Hematopoietic multipotent progenitor cell treated with erythropoietin and hydrocortisone succinate and interleukin-3 and kit ligand, for 6 days (in vitro differentiated cells): ENCODE measurements around the gene ARHGAP44.
"Not testable (repeated sequence)": the region's sequence is repeated elsewhere in the genome, so short reads cannot be mapped to it uniquely, and the experiment has no call there.

Experiments
- DNase-seq: peaks from one replicate; pipeline ENCODE4 v3.0.0-alpha.2; 2015

The ARHGAP44 gene

DNA sequence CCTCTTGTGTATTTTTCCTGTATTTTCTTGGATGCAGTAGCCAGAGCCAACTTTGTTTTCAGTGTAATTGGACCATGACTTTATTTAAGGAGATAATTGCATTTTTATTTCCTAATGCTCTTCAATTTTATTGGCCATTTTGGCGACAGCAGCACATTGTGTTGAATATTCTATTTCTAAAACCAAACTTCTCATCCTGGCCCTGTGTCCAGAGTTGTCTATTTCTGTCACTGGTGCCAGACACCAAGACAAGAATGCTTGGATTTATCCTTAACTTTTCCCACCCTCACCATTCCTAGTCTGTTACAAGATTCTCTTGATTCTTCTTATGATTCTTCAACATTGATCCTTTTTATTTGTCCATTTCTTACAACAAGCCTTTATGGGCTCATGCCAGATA is 37.1 kb downstream of the ARHGAP44 start:
- no peak for DNase-seq

DNA sequence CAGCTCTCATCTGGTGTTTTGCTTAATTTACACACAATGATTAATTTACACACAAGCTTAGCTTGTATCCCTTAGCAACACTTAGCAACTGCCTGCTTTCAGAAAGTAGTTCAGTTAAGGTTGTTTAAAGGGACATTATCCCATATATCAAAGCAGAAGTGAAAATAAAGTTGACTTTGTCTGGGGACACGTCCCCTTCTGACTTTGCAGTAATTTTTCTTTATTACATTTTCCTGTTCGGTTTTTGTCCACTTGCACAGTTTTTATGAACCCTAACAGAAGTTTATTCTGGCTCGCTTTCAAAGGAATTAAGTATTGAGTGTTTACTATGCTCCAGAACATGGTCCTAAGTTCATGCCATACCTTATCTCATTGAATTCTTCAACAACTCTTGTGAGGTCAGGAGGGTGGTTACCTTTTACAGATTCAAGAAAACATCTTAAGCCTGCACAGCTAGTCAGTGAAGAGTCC is 41.5 kb downstream of the ARHGAP44 start:
- no peak for DNase-seq

DNA sequence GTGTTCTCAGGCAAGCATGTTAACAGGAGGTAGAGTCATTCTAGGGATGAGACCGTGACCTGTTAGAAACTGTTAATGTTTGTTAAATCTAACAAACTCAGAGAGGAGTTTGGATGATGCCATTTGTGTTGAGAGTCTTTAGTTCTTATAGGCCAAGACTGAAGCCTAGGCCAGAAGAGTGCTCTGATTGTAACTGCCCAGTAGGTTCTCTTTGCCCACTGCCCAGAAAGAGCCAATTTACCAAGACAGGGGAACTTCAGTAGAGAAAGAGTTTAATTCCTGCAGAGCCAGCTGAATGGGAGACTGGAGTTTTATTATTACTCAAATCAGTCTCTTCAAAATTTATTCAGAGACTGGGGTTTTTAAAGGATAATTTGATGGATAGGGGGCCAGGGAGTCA is 42.5 kb downstream of the ARHGAP44 start:
- no peak for DNase-seq

DNA sequence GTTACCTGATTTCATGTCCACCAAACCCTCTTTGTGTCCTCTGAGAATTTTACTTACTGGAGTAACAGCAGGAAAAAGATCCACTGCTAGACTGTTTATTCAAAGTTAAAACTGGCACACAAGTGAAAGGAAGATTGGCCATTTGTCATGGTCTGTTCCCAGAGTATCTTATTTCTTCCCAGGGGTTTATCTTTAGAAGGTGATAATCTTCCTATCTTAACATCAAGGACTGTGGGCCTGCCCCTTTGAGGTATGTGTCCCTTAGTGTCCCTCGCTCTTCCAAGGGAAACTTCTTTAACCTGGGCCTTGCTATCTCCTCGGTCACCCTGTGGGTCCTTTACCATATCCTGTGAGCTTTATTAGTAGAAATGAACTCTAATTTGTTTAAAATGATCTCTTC is 49.7 kb downstream of the ARHGAP44 start:
- no peak for DNase-seq

DNA sequence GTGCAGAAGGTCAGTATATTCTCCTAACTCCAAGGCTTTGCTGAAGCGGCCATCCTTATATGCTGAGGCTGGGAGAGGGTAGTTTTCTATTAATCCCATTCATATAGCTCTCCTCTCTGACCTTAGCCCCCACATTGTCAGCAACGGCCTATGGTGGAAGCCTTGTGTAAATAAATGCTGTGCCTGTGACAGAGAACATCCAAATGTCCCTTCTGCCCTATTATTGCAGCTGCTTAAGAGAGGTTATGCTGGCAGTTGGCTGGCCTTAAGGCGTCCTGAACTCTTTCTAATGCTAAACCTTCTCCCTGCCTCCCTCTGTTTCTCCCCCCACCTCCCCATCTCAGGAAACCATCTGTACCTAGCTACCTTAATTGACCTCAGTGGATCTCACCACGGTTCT is 53.6 kb downstream of the ARHGAP44 start:
- no peak for DNase-seq

DNA sequence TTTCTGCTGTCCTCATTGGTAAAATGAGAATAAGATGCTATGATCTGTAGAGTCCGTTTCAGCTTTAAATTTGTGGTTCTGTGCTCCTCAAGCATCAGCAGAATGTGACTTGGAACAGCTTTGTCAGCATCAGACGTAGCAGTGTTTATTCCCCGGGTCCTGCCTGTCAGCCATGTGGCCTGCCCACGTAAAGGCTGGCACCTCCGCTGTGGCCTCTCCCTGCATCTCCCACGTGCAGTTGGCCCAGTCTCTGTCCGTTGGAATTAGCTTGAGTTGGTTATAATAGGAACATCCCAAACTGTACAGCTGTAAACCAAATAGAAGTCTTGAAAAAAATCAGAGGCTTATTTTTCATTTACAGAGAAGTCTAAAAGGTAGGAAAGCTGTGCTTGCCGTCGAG is 61.7 kb downstream of the ARHGAP44 start:
- DNase-seq = no peak

DNA sequence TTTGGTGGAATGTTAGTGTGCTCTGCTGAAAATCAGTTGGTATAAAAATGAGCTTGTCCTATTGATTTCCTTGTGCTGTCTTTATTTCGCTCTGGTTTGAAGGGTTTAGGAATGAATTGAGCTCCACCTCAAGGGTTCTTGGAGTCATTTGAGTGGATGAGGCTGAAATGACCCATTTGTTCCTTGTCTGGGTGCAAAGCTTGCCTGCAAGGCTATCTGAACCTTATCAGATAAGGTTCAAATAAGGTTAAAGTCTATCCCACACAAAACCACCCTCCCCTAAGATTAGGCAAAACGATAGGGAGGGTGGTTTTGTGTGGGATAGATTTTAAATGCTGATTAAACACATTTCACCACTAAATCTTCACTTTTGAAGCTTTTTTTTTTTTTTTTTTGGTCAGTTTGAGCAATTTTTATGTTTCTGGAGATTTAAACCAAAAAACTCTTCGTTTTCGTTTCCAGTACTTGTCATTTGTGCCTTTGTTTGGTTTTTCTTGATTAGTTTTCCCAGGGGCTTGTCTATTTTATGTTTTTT is 62.7 kb downstream of the ARHGAP44 start:
- DNase-seq = peak; percentile 2

DNA sequence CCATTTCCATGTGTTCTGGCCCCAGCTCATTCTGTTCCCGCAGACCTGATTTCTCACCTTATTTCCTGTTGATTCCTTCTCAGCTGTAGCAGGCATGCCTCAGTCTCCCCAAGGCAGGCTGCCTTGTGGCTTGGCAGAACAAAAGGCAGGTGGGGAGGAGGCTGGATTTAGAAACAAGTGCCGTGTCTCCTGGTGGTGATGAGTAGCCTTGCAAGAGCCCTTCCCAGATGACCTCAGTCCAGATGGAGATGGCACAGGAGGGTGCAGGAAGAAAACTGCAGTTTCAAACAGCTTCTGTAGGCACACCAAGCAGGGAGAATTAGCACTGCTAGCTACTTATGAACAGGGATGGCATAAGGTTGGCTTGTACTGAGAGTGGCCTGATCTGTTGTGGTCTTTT is 64.6 kb downstream of the ARHGAP44 start:
- no peak for DNase-seq

DNA sequence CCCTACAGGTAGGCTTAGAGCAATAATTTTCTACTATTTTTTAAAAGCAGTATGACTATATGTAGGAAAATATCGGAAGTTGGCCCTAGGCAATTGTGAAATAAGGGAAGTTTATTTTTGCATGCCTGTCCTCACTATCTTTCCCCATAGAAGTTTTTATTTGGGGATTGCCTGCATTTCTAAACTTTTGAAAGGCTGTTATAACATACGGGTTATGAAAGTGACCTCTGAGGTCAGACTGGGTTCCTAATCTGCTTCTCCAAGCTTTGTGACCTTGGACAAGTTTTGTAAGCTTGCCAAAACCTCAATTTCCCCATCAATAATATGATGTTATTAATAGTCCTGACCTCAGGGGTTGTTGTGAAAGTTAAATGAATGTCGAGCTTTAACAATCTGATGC is 67.1 kb downstream of the ARHGAP44 start:
- no peak for DNase-seq

DNA sequence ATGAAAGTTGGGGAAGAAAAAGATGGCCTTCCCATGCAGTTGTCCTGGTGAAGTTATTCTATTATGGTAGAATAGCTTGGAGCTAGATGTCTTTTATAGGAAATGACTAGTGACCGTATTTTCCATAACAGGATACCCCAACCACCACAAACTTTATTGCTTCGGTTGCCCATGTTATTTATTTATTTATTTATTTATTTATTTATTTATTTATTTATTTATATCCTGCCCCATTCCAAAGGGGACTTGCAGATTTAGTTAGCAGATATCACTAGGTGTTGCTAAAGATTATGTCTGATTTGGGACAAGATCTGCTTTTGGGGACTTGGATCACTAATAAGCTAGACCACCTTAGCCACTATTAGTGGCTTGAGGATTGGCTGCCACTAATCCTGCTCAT is 68.3 kb downstream of the ARHGAP44 start:
- no peak for DNase-seq

DNA sequence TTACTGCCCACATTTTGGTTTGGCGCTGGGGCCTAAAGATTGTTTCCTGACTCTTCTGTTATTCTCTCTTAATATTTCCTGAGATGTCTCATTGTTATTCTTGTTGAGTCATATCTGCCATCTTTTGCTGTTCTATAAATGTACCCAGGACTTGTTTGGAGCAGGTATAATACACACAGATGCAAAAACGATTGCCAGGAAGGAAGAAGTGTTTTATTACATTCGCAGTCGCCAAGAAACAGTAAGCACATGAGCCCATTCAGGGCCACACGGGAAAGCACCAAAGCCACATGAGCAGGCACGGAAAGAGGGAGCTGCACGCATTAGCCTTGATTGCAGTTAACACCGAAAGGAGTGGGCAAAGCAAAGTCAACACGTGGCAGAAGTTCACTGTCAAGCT is 70.2 kb downstream of the ARHGAP44 start:
- DNase-seq = no peak

DNA sequence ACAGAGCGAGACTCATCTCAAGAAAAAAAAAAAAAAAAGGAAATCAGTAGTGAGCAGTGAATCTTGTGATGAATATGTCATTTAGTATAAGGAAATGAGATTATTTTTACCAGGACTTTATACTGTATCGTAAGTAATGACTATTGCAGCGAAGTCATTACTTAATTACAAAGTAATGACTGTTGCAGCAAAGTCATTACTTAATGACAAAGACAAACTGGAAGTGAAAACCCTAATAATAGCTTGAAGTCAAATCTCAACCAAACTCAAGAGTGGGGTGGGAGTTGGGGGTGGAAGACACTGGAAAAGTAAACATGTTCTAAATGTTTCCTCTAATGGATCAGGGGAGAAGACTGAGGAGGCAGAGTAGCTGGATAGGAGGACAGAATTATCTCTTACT is 76.5 kb downstream of the ARHGAP44 start:
- DNase-seq = no peak

DNA sequence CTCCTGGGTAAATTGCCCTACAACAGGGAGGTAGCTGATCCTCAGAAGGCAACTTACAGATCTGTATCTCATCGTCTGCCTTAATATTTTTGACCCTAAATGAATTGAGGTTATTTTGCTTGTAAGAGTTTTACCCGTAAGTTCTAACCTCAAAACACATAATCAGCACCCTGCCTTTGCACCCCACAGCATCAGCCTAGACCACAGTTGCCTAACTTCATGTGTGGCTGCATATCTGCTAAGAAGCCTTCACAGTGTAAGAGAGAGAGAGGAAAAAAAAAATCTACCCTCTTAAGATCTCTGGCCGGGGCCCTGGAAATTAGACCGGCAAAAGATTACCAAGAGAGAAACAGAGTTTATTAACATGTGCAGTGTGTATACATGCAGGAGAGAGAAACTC is 76.9 kb downstream of the ARHGAP44 start:
- DNase-seq = no peak

DNA sequence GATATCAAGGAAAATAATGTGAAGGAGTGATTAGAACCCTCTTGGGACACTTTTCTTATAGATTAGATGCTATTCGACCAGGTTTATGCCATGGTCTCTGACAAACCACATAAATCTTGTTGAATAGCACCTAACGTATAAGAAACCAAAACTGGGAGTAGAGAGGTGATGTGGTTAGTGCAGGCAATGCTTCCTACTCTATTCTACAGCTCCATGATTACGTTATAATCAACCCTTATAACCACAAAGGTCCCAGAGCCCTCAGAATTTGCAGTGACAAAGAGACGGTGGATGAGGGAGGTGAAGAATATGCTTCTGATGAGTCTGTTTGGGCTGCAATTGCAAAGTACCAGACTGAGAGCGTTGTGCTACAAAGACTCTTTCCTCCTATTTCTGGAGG is 78.4 kb downstream of the ARHGAP44 start:
- no peak for DNase-seq

DNA sequence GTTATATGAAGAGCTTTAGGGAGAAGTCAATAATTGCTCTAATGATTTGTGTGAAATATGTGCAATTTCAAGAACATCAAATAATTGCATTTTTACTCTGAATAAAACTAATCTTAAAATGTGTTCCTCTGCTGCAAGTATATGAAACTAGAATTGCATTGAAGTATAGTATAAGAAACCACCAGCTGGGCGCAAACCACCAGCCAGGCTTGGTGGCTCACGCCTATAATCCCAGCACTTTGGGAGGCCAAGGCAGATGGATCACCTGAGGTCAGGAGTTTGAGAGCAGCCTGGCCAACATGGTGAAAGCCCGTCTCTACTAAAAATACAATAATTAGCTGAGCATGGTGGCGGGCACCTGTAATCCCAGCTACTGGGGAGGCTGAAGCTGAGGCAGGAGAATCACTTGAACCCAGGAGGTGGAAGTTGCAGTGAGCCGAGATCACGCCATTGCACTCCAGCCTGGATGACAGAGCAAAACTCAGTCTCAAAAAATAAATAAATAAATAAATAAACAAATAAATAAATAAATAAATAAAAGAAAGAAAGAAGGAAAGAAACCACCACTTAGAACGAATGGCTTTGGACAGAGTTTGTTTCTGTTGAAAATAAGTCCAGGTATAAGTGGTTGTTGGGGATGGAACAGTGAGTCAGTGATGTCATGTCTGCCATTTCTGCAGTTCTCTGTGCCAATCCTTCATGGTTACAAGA is 84.3 kb downstream of the ARHGAP44 start:
- DNase-seq = not testable (repeated sequence)

DNA sequence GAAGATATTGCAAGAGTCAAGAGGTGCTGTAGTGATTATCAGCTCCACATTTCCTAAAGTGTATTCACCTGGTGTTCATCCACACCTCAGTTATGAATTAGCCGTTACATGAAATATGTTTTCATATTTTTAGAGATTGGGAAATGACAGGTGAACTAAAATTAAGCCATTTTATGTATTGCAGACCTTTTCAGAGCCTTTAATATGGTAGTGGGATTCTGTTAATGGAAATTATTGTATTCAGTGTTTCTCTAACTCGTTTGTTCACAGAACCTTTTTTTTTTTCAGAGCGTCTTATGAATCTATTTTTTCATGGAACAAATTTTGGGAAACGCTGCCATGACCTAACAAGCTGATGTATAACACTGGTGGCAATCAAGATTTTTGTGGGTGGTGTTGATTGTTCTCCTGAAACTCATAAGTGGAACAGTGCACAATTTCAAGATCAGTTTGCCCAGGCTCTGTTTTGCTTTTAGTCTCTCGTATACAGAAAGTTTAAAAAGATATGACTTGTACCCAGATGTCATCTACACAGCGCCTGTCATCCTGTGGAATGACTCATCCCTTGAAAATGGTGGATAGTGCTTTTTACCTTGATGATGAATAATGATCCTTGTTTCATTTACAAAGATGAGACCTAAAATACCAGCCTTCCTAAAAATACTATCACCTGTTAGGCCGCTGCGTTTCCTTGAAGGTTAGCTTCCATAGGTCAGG is 88.8 kb downstream of the ARHGAP44 start:
- DNase-seq = no peak

DNA sequence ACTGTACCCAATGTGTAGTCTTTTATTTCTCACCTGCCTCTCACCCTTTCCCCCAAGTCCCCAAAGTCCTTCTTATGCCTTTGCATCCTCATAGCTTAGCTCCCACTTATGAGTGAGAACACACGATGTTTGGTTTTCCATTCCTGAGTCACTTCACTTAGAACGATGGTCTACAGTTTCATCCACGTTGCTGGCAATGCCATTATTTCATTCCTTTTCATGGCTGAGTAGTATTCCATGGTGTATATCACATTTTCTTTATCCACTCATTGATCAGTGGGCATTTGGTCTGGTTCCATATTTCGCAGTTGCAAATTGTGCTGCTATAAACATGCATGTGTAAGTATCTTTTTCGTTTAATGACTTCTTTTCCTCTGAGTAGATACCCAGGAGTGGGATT is 89.8 kb downstream of the ARHGAP44 start:
- DNase-seq = not testable (repeated sequence)

DNA sequence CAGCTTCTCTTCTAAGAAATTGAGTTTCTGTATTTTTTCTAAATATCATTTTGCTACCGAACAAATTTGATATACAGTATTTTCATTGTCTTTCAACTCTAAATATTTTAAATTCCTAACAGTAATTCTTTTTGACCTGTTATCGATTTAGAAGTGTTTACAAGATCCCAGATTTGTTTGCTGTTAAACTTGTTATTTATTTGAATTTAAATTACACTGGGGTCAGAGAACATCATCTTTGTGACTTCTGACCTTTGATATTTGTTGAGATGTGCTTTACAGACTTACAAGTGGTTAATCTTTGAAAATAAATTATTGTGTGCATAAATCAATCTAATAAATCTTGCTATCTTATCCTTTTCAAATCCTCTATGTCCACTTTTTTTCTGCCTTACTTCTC is 94.2 kb downstream of the ARHGAP44 start:
- no peak for DNase-seq

DNA sequence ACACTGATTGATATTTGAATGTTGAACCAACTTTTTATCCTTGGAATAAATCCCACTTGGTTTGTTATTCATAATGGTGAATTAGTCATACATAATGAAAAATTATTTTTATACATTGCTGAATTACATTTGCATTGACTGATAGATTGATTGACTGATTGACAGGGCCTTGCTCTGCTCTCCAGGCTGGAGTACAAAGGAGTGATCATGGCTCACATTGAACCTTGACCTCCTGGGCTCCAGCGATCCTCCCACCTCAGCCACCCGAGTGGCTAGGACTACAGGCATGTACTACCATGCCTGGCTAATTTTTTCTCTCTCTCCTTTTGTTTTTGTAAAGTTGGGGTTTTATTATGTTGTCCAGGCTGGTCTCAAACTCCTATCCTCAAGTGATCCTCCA is 97.8 kb downstream of the ARHGAP44 start:
- DNase-seq = no peak

DNA sequence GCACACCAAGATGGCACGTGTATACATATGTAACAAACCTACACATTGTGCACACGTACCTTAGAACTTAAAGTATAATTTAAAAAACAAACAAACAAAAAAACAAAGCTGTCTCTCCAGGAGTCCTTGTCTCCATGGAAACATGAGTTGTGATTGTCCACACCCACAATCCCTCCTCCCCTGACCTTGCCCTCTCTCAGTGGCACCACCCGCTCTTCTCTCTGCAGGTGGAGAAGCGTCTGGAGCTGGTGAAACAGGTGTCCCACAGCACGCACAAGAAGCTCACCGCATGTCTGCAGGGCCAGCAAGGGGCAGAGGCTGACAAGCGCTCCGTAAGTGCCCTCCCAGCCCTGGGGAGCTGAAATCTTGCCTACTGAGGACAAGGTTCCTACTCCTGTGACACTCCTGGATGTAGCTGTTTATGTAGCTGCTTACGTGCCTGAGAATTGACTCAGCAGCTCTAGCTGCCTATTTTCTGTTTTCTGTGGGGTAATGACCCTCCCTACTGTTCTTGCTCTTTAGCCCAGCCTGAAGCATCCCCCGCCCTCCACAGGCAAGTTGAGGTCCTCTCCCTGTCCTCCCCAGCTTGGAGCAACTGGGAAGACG is 107.0 kb downstream of the ARHGAP44 start:
- DNase-seq = no peak

DNA sequence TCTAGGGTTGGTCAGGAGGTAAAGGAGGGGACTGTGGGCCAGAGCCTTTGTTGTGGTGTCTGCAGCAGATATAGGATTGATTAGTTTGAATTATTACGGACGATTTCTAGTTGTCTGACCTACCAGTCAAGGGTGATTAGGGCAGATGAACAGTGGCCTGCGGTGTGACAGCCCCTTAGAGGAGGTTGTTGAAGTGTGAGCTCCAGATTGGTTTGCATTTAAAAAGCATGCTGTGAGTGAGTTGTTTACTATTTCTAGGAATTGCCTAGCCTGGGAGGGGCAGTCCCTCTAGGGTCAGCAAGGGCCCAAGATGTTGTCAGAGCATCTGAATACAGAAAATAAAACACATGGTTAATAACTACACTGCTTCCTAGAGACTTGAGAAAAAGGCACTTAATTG is 108.8 kb downstream of the ARHGAP44 start:
- DNase-seq = no peak

DNA sequence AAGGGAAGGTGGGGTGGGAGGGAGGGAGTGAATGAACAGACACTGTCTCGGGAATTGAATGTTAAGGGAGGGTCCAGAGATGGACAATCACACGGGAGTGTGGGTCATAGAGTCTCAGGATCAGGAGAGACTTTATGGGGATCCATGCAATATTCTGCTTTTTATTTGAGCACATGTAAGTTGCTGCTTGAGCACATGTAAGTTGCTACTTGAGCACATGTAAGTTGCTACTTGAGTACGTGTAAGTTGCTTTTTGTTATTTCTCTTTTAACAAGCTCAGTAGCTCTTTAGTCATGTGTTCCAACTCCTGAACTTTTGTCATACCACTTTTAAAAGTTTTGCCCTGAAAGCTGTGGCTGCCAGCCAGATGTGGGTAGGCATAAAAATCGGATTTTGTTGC is 110.3 kb downstream of the ARHGAP44 start:
- no peak for DNase-seq

DNA sequence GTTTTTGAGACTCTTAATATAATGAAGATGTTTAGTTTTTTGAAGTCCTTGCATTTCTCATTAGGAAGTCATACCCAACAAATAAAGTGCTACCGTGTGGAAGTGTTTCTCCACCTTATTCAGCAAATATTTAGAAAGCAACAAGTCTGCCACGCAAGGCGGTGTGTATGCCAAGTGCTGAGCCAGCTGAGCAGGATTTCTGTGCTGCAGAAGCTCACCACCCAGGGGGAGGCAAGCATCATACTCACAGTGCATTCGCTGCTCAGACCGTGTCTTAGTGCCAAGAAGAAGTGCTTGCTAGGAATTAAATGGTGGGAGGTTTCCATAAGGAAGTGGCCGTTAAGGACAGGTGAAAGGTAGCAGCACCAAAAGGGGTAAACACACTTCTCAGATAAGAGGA is 111.2 kb downstream of the ARHGAP44 start:
- DNase-seq = no peak

DNA sequence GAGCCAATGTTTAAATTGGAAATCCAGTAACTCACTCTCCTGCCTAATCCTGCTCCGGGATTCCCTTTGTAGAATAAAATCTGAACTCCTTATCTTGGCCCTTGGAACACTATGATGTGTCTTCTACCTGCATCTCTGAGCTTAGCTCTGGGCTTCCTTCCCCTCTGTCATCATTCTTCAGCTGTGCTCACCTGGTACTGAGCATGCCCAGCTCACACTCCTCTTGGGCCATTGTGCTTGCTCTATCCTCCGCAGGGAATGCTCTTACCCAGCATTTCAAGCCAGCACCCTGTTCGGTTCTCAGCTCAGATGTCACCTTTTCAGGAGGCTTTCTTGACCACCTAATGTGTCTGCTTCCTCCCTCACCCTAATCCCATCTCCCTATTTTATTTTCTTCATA is 112.7 kb downstream of the ARHGAP44 start:
- no peak for DNase-seq
